ENCODE results near the gene CPVL.

The CPVL gene

GRCh38 chr7:29014725-29015124, 131.6 kb downstream of the CPVL start:
- Histone ChIP-seq H3K4me3 (ENCODE audit: low read length in 2 of 2) (no peak overlapping the region), H3K9me3 (ENCODE audit: control insufficient read depth in 2 of 2, low read length in 2 of 2) (no peaks in the 10 kb centered on the region), H3K27me3 (ENCODE audit: control insufficient read depth in 2 of 2, insufficient read depth in 2 of 2, low read length in 2 of 2) (no peaks in the 10 kb centered on the region), H3K9ac (ENCODE audit: low read depth in 1 of 2, low read length in 2 of 2) (no peak overlapping the region), H3K4me1 (ENCODE audit: control insufficient read depth in 2 of 2, insufficient read depth in 2 of 2, low read length in 2 of 2) (peaks cover 0 to 5% of the 10 kb centered on the region in 2 donors), H3K27ac (ENCODE audit: low read depth in 2 of 2, low read length in 2 of 2) (no peak overlapping the region), H3K36me3 (ENCODE audit: control insufficient read depth in 2 of 2, insufficient read depth in 2 of 2, low read length in 2 of 2) (no peaks in the 10 kb centered on the region)

GRCh38 chr7:29013931-29014330, 132.4 kb downstream of the CPVL start:
- Histone ChIP-seq H3K27ac (ENCODE audit: low read depth in 2 of 2, low read length in 2 of 2) (no peak overlapping the region), H3K9ac (ENCODE audit: low read depth in 1 of 2, low read length in 2 of 2) (no peak overlapping the region), H3K27me3 (ENCODE audit: control insufficient read depth in 2 of 2, insufficient read depth in 2 of 2, low read length in 2 of 2) (no peaks in the 10 kb centered on the region), H3K4me3 (ENCODE audit: low read length in 2 of 2) (no peak overlapping the region), H3K9me3 (ENCODE audit: control insufficient read depth in 2 of 2, low read length in 2 of 2) (no peaks in the 10 kb centered on the region), H3K4me1 (ENCODE audit: control insufficient read depth in 2 of 2, insufficient read depth in 2 of 2, low read length in 2 of 2) (peaks cover 0 to 5% of the 10 kb centered on the region in 2 donors), H3K36me3 (ENCODE audit: control insufficient read depth in 2 of 2, insufficient read depth in 2 of 2, low read length in 2 of 2) (no peaks in the 10 kb centered on the region)

GRCh38 chr7:29013082-29013695, 133.1 kb downstream of the CPVL start:
- H3K27ac ChIP-seq (ENCODE audit: low read depth in 2 of 2, low read length in 2 of 2) = no peak overlapping the region
- no peaks in the 10 kb centered on the region for H3K36me3 ChIP-seq (ENCODE audit: control insufficient read depth in 2 of 2, insufficient read depth in 2 of 2, low read length in 2 of 2)
- H3K27me3 ChIP-seq (ENCODE audit: control insufficient read depth in 2 of 2, insufficient read depth in 2 of 2, low read length in 2 of 2) = no peaks in the 10 kb centered on the region

GRCh38 chr7:29009947-29010346, 136.4 kb downstream of the CPVL start:
- H3K4me1 ChIP-seq (ENCODE audit: control insufficient read depth in 2 of 2, insufficient read depth in 2 of 2, low read length in 2 of 2) = peaks cover 0 to 5% of the 10 kb centered on the region in 2 donors
- H3K9me3 ChIP-seq (ENCODE audit: control insufficient read depth in 2 of 2, low read length in 2 of 2) = no peaks in the 10 kb centered on the region
- H3K4me3 ChIP-seq (ENCODE audit: low read length in 2 of 2) = no peak overlapping the region
- no peaks in the 10 kb centered on the region for H3K36me3 ChIP-seq (ENCODE audit: control insufficient read depth in 2 of 2, insufficient read depth in 2 of 2, low read length in 2 of 2)
- no peak overlapping the region for H3K27ac ChIP-seq (ENCODE audit: low read depth in 2 of 2, low read length in 2 of 2)
- H3K9ac ChIP-seq (ENCODE audit: low read depth in 1 of 2, low read length in 2 of 2) = no peak overlapping the region
- no peaks in the 10 kb centered on the region for H3K27me3 ChIP-seq (ENCODE audit: control insufficient read depth in 2 of 2, insufficient read depth in 2 of 2, low read length in 2 of 2)

More at GRCh38 chr7:29013082-29013695, 133.1 kb downstream of the CPVL start:
- H3K9me3 ChIP-seq (ENCODE audit: control insufficient read depth in 2 of 2, low read length in 2 of 2) = no peaks in the 10 kb centered on the region
- no peak overlapping the region for H3K4me3 ChIP-seq (ENCODE audit: low read length in 2 of 2)
- H3K9ac ChIP-seq (ENCODE audit: low read depth in 1 of 2, low read length in 2 of 2) = no peak overlapping the region
- peaks cover 0 to 5% of the 10 kb centered on the region in 2 donors for H3K4me1 ChIP-seq (ENCODE audit: control insufficient read depth in 2 of 2, insufficient read depth in 2 of 2, low read length in 2 of 2)

- H3K4me3 ChIP-seq (ENCODE audit: low read length in 2 of 2) = no peak overlapping the region
- H3K27me3 ChIP-seq (ENCODE audit: control insufficient read depth in 2 of 2, insufficient read depth in 2 of 2, low read length in 2 of 2) = no peaks in the 10 kb centered on the region
- H3K9me3 ChIP-seq (ENCODE audit: control insufficient read depth in 2 of 2, low read length in 2 of 2) = no peaks in the 10 kb centered on the region
- no peak overlapping the region for H3K27ac ChIP-seq (ENCODE audit: low read depth in 2 of 2, low read length in 2 of 2)
- H3K9ac ChIP-seq (ENCODE audit: low read depth in 1 of 2, low read length in 2 of 2) = no peak overlapping the region
- H3K4me1 ChIP-seq (ENCODE audit: control insufficient read depth in 2 of 2, insufficient read depth in 2 of 2, low read length in 2 of 2) = peaks cover 0 to 5% of the 10 kb centered on the region in 2 donors
- H3K36me3 ChIP-seq (ENCODE audit: control insufficient read depth in 2 of 2, insufficient read depth in 2 of 2, low read length in 2 of 2) = no peaks in the 10 kb centered on the region
Measured at GRCh38 chr7:29008590-29008989, 137.7 kb downstream of the CPVL start.

- no peaks in the 10 kb centered on the region for H3K27me3 ChIP-seq (ENCODE audit: control insufficient read depth in 2 of 2, insufficient read depth in 2 of 2, low read length in 2 of 2)
- H3K9ac ChIP-seq (ENCODE audit: low read depth in 1 of 2, low read length in 2 of 2) = no peak overlapping the region
- no peak overlapping the region for H3K27ac ChIP-seq (ENCODE audit: low read depth in 2 of 2, low read length in 2 of 2)
- H3K4me3 ChIP-seq (ENCODE audit: low read length in 2 of 2) = no peak overlapping the region
- no peaks in the 10 kb centered on the region for H3K36me3 ChIP-seq (ENCODE audit: control insufficient read depth in 2 of 2, insufficient read depth in 2 of 2, low read length in 2 of 2)
- H3K9me3 ChIP-seq (ENCODE audit: control insufficient read depth in 2 of 2, low read length in 2 of 2) = no peaks in the 10 kb centered on the region
- no peaks in the 10 kb centered on the region for H3K4me1 ChIP-seq (ENCODE audit: control insufficient read depth in 2 of 2, insufficient read depth in 2 of 2, low read length in 2 of 2)
Measured at GRCh38 chr7:29007127-29007526, 139.2 kb downstream of the CPVL start.

GRCh38 chr7:29005829-29006228, 140.5 kb downstream of the CPVL start:
- H3K27me3 ChIP-seq (ENCODE audit: control insufficient read depth in 2 of 2, insufficient read depth in 2 of 2, low read length in 2 of 2) = no peaks in the 10 kb centered on the region
- no peaks in the 10 kb centered on the region for H3K36me3 ChIP-seq (ENCODE audit: control insufficient read depth in 2 of 2, insufficient read depth in 2 of 2, low read length in 2 of 2)
- H3K9me3 ChIP-seq (ENCODE audit: control insufficient read depth in 2 of 2, low read length in 2 of 2) = no peaks in the 10 kb centered on the region
- H3K4me3 ChIP-seq (ENCODE audit: low read length in 2 of 2) = no peak overlapping the region
- no peak overlapping the region for H3K27ac ChIP-seq (ENCODE audit: low read depth in 2 of 2, low read length in 2 of 2)
- H3K4me1 ChIP-seq (ENCODE audit: control insufficient read depth in 2 of 2, insufficient read depth in 2 of 2, low read length in 2 of 2) = no peaks in the 10 kb centered on the region
- no peak overlapping the region for H3K9ac ChIP-seq (ENCODE audit: low read depth in 1 of 2, low read length in 2 of 2)

- no peaks in the 10 kb centered on the region for H3K36me3 ChIP-seq (ENCODE audit: control insufficient read depth in 2 of 2, insufficient read depth in 2 of 2, low read length in 2 of 2)
- H3K27me3 ChIP-seq (ENCODE audit: control insufficient read depth in 2 of 2, insufficient read depth in 2 of 2, low read length in 2 of 2) = no peaks in the 10 kb centered on the region
- no peak overlapping the region for H3K9ac ChIP-seq (ENCODE audit: low read depth in 1 of 2, low read length in 2 of 2)
- H3K9me3 ChIP-seq (ENCODE audit: control insufficient read depth in 2 of 2, low read length in 2 of 2) = no peaks in the 10 kb centered on the region
- H3K4me3 ChIP-seq (ENCODE audit: low read length in 2 of 2) = no peak overlapping the region
- no peaks in the 10 kb centered on the region for H3K4me1 ChIP-seq (ENCODE audit: control insufficient read depth in 2 of 2, insufficient read depth in 2 of 2, low read length in 2 of 2)
- no peak overlapping the region for H3K27ac ChIP-seq (ENCODE audit: low read depth in 2 of 2, low read length in 2 of 2)
Measured at GRCh38 chr7:29005406-29005805, 140.9 kb downstream of the CPVL start.

- H3K27ac ChIP-seq (ENCODE audit: low read depth in 2 of 2, low read length in 2 of 2) = no peak overlapping the region
Measured at GRCh38 chr7:29003703-29004102, 142.6 kb downstream of the CPVL start.

GRCh38 chr7:29000717-29001076, 145.6 kb downstream of the CPVL start:
- no peaks in the 10 kb centered on the region for H3K27me3 ChIP-seq (ENCODE audit: control insufficient read depth in 2 of 2, insufficient read depth in 2 of 2, low read length in 2 of 2)
- H3K9me3 ChIP-seq (ENCODE audit: control insufficient read depth in 2 of 2, low read length in 2 of 2) = no peaks in the 10 kb centered on the region
- no peak overlapping the region for H3K9ac ChIP-seq (ENCODE audit: low read depth in 1 of 2, low read length in 2 of 2)
- H3K4me3 ChIP-seq (ENCODE audit: low read length in 2 of 2) = no peak overlapping the region
- no peaks in the 10 kb centered on the region for H3K4me1 ChIP-seq (ENCODE audit: control insufficient read depth in 2 of 2, insufficient read depth in 2 of 2, low read length in 2 of 2)
- H3K36me3 ChIP-seq (ENCODE audit: control insufficient read depth in 2 of 2, insufficient read depth in 2 of 2, low read length in 2 of 2) = no peaks in the 10 kb centered on the region
- H3K27ac ChIP-seq (ENCODE audit: low read depth in 2 of 2, low read length in 2 of 2) = no peak overlapping the region

More at GRCh38 chr7:29003703-29004102, 142.6 kb downstream of the CPVL start:
- no peaks in the 10 kb centered on the region for H3K27me3 ChIP-seq (ENCODE audit: control insufficient read depth in 2 of 2, insufficient read depth in 2 of 2, low read length in 2 of 2)
- no peak overlapping the region for H3K9ac ChIP-seq (ENCODE audit: low read depth in 1 of 2, low read length in 2 of 2)
- no peaks in the 10 kb centered on the region for H3K4me1 ChIP-seq (ENCODE audit: control insufficient read depth in 2 of 2, insufficient read depth in 2 of 2, low read length in 2 of 2)
- H3K4me3 ChIP-seq (ENCODE audit: low read length in 2 of 2) = no peak overlapping the region
- no peaks in the 10 kb centered on the region for H3K9me3 ChIP-seq (ENCODE audit: control insufficient read depth in 2 of 2, low read length in 2 of 2)
- no peaks in the 10 kb centered on the region for H3K36me3 ChIP-seq (ENCODE audit: control insufficient read depth in 2 of 2, insufficient read depth in 2 of 2, low read length in 2 of 2)
